K562 (cell line): ENCODE results near the gene TMEM126A. TPM values are rescaled to one million over a fixed set of nuclear protein-coding genes. Genes with fewer than 3 reads are reported as not detected.
A peak's percentile ranks its signal among the peaks of the same experiment; 100 is the strongest.

Experiments
- ATAC-seq: fragments of 200-7000 bp; cut with Tn5 transposase; 3 replicates; pipeline ENCODE4 v1.9.1; 2020; ENCODE audit warnings: moderate library complexity
- BruUV-seq: library from RNA; stranded (reverse); fragments of 400-500 nt; replicated peaks from 2 replicates; lab custom pipeline; 2021; lab: Mats Ljungman, UMichigan
- CTCF ChIA-PET: fragments of 300-600 bp; formaldehyde crosslinking; extraction: SDS; loops from one replicate; lab custom pipeline; 2021; ENCODE audit warnings: low intra/inter-chr PET ratio; lab: Yijun Ruan, JAX
- POLR2A ChIA-PET: fragments of 300-600, 350-650 bp; sonication (Branson Sonifier 250); formaldehyde crosslinking; extraction: SDS; loops from one replicate; lab custom pipeline; 2021; ENCODE audit warnings: antibody characterized with exemption, inconsistent platforms; lab: Yijun Ruan, JAX
- DNase-seq, 4 experiments: peaks; one replicate each; pipeline versions ENCODE4 v3.0.0 to v3.0.0-alpha.2; 2011 to 2018; ENCODE audit warnings: low spot score in 3 of 4, mixed read lengths in 3 of 4; ENCODE audit errors: extremely low read depth in 1 of 4
- FAIRE-seq: peaks from 2 replicates; lab custom pipeline; 2011; peaks lifted over from hg19 to GRCh38; lab: Jason Lieb, UNC
- H2AFZ ChIP-seq: 2 replicates; pipeline ENCODE4 v1.6.0; 2011; ENCODE audit warnings: low read depth, low read length, control low read depth, inconsistent platforms
- H3K27ac ChIP-seq: fragments of 200-600 bp; 3 replicates; pipeline ENCODE4 v1.8.0; 2011; ENCODE audit warnings: low read depth, mild to moderate bottlenecking, control low read depth, inconsistent platforms, low read length, moderate library complexity, mixed read lengths; ENCODE audit errors: extremely low read depth
- H3K27me3 ChIP-seq, 2 experiments: fragments of 300-600 bp in 1 of 2; 2 replicates in 1 of 2; 3 replicates in 1 of 2; pipeline versions ENCODE4 v1.6.0 to v1.8.0; 2011; ENCODE audit warnings: inconsistent platforms in 2 of 2, low read length in 2 of 2, mild to moderate bottlenecking in 1 of 2, mixed read lengths in 1 of 2, moderate library complexity in 1 of 2; ENCODE audit not compliant: control insufficient read depth in 2 of 2, insufficient read depth in 2 of 2
- H3K36me3 ChIP-seq: fragments of 300-600 bp; 3 replicates; pipeline ENCODE4 v1.8.0; 2011; ENCODE audit warnings: mild to moderate bottlenecking, low read length, inconsistent platforms; ENCODE audit not compliant: control insufficient read depth, insufficient read depth
- H3K4me1 ChIP-seq, 2 experiments: fragments of 200-600 bp in 1 of 2; replicated peaks in 1 of 2; 2 replicates in 1 of 2; 3 replicates in 1 of 2; pipeline versions ENCODE4 v1.5.1 to v1.8.0; 2011; ENCODE audit warnings: inconsistent platforms in 2 of 2, low read length in 2 of 2, mild to moderate bottlenecking in 1 of 2, mixed read lengths in 1 of 2, moderate library complexity in 1 of 2; ENCODE audit not compliant: control insufficient read depth in 2 of 2, insufficient read depth in 2 of 2
- H3K4me2 ChIP-seq: 2 replicates; pipeline ENCODE4 v1.6.1; 2011; ENCODE audit warnings: low read length, control low read depth, inconsistent platforms, mixed read lengths; ENCODE audit not compliant: insufficient read depth
- H3K4me3 ChIP-seq: fragments of 200-600 bp; sonication (generic), shearing (Covaris generic); 2 replicates; pipeline ENCODE4 v1.5.1; 2016; ENCODE audit warnings: control low read depth, inconsistent platforms
- H3K79me2 ChIP-seq: fragments of 200-600 bp; 3 replicates; pipeline ENCODE4 v1.8.0; 2011; ENCODE audit warnings: low read length, inconsistent platforms; ENCODE audit not compliant: control insufficient read depth, insufficient read depth
- H3K9ac ChIP-seq, 2 experiments: 2 replicates each; pipeline versions ENCODE4 v1.6.0 to v1.6.1; 2011; ENCODE audit warnings: low read depth in 2 of 2, low read length in 2 of 2, control low read depth in 1 of 2, inconsistent platforms in 1 of 2, mild to moderate bottlenecking in 1 of 2, mixed read lengths in 1 of 2; ENCODE audit not compliant: insufficient read depth in 1 of 2
- H3K9me1 ChIP-seq: one replicate; pipeline ENCODE4 v1.6.0; 2011; ENCODE audit warnings: inconsistent platforms, mild to moderate bottlenecking, low read length, moderate library complexity; ENCODE audit not compliant: control insufficient read depth, insufficient read depth
- H3K9me3 ChIP-seq: replicated peaks from 2 replicates; pipeline ENCODE4 v1.5.1; 2011; ENCODE audit warnings: low read depth, low read length, inconsistent platforms; ENCODE audit not compliant: control insufficient read depth, insufficient read depth
- H4K20me1 ChIP-seq: replicated peaks from 2 replicates; pipeline ENCODE4 v1.6.1; 2011; ENCODE audit warnings: low read length, inconsistent platforms, mixed read lengths; ENCODE audit not compliant: control insufficient read depth, insufficient read depth
- CEBPB ChIP-seq: fragments of 450-650 bp; IDR thresholded peaks from 2 replicates; pipeline ENCODE4 v1.6.1; 2016; ENCODE audit warnings: missing genetic modification characterization, missing compliant biosample characterization
- CEBPG ChIP-seq, 3 experiments: fragments of 200-800 bp in 1 of 3; sonication (Bioruptor generic) in 1 of 3; sonication (generic) in 1 of 3; formaldehyde crosslinking in 1 of 3; IDR thresholded peaks in 2 of 3; conservative IDR thresholded peaks in 1 of 3; 2 replicates each; pipeline versions ENCODE4 v1.6.1 to v1.8.0; 2016 to 2022; ENCODE audit warnings: missing compliant biosample characterization in 2 of 3, missing genetic modification characterization in 2 of 3, mild to moderate bottlenecking in 1 of 3, missing genetic modification reagents in 1 of 3
- HIVEP1 ChIP-seq: fragments of 250-450 bp; sonication (Bioruptor Pico); IDR thresholded peaks from 2 replicates; pipeline ENCODE4 v1.4.0; 2020; ENCODE audit warnings: mild to moderate bottlenecking
- IRF9 ChIP-seq: fragments of 450-650 bp; IDR thresholded peaks from 2 replicates; pipeline ENCODE4 v1.6.1; 2016; ENCODE audit warnings: missing biosample characterization, missing genetic modification characterization
- WGBS: fragments of 100-300 bp; shearing (Covaris generic); methylation state at CpG from one replicate; pipeline ENCODE4 v1.1.6; 2016; ENCODE audit warnings: low coverage, mixed read lengths; ENCODE audit not compliant: insufficient coverage; ENCODE audit errors: missing lambda C conversion rate; 5-methylcytosine and 5-hydroxymethylcytosine counted together
- in situ Hi-C: fragments of 300-500 bp; cut with MboI; formaldehyde crosslinking; loops from 4 replicates; pipeline ENCODE4 v1.15.0; 2018; ENCODE audit warnings: inconsistent platforms, mixed read lengths
- intact Hi-C: fragments of 100-400 bp; cut with micrococcal nuclease; formaldehyde crosslinking; loops from 2 replicates; pipeline ENCODE4 v1.14.2; 2022
- polyA plus RNA-seq, 8 experiments: library from polyadenylated mRNA; depleted of rRNA in 4 of 8; stranded (reverse) in 5 of 8; unstranded in 3 of 8; fragments of >200 nt; fragmentation: Nextera tagmentation in 2 of 8; fragmentation: Illumina TruSeq in 1 of 8; extraction: Ambion mirVana in 2 of 8; extraction: Trizol in 1 of 8; gene quantifications; 2 replicates each; pipeline versions ENCODE4 v1.2.1 to v1.2.3, GENCODE V29; 2011 to 2014; ENCODE audit warnings: inconsistent platforms in 1 of 8, missing spikeins in 1 of 8
- total RNA-seq, 7 experiments: library from RNA; depleted of rRNA in 6 of 7; stranded (reverse); fragments of >200 nt in 6 of 7; fragmentation: Illumina TruSeq in 2 of 7; extraction: Trizol in 2 of 7; gene quantifications; 2 replicates each; pipeline versions ENCODE4 v1.2.1 to v1.2.3, GENCODE V29; 2011 to 2021; ENCODE audit warnings: low replicate concordance in 1 of 7
- TF ChIP-seq, protein P1 (sequence below): fragments of 250-450 bp; sonication (Bioruptor Pico); IDR thresholded peaks from 2 replicates; pipeline ENCODE4 v1.6.1; 2021; ENCODE audit warnings: mild to moderate bottlenecking

TMEM126A gene
- total and polyA plus RNA-seq, 9 of the 15 experiments (the other 6 are each of a cell fraction or from before 2014, with no cell fraction given) = 19.3 to 154 (median 56.3) TPM

GRCh38 chr11:85619499-85619898 lies 28.3 kb upstream of the TMEM126A start:
- Histone ChIP-seq H3K9ac (no peak overlapping the region), H2AFZ (no peak overlapping the region), H3K36me3 (no peaks in the 10 kb centered on the region), H4K20me1 (no peaks in the 10 kb centered on the region), H3K4me2 (no peak overlapping the region), H3K4me3 (no peak overlapping the region), H3K4me1 (no peaks in the 10 kb centered on the region), H3K27ac (no peak overlapping the region), H3K9me3 (no peaks in the 10 kb centered on the region), H3K79me2 (no peaks in the 10 kb centered on the region), H3K27me3 (no peaks in the 10 kb centered on the region), H3K9me1 (no peaks in the 10 kb centered on the region)
- TF ChIP-seq IRF9 (0 out of 2 replicates have a peak, but pooled peaks have one; percentile 39), HIVEP1 (CRISPR knock-in tag) (no peak), CEBPB (tag) (peak; percentile 98), CEBPG (CRISPR knock-in tag; IDR thresholded peaks at IDR 0.05) (peak; percentile 80), CEBPG (tag; conservative IDR thresholded peaks at IDR 0.05 in 1 of 2, IDR thresholded peaks at IDR 0.05 in 1 of 2) (peak; percentile 84 to 97)
- TF ChIP-seq, protein P1, sequence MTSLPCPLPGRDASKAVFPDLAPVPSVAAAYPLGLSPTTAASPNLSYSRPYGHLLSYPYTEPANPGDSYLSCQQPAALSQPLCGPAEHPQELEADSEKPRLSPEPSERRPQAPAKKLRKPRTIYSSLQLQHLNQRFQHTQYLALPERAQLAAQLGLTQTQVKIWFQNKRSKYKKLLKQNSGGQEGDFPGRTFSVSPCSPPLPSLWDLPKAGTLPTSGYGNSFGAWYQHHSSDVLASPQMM (CRISPR knock-in tag) = no peak
- intact Hi-C loops (no loop called here), in situ Hi-C loops (no loop called here)
- no peak for ATAC-seq
- no peak for FAIRE-seq
- ChIA-PET CTCF (no interaction called here), POLR2A (interaction anchor here (1.0 kb wide), 1 partner anchor 9 kb away, joined by 5 read pairs; the partner anchor contains the start of gene TMEM126B)
- 23% methylated on average over 6 of the region's 6 CpGs for WGBS
- DNase-seq = no peak
- no TSS peak for BruUV-seq
